SK-N-SH (cell line): ENCODE data around the gene RNASE8. TPM values are rescaled to one million over a fixed set of nuclear protein-coding genes. Genes with fewer than 3 reads are reported as not detected.

Experiments used
- CTCF ChIA-PET: fragments of 300-600, 350-600 bp; formaldehyde crosslinking; extraction: SDS; loops from one replicate; lab custom pipeline; 2021; lab: Yijun Ruan, JAX
- POLR2A ChIA-PET: fragments of 350-600 bp; sonication (Branson Sonifier 250); formaldehyde crosslinking; extraction: SDS; loops from one replicate; lab custom pipeline; 2020; ENCODE audit warnings: antibody characterized with exemption, inconsistent platforms; lab: Yijun Ruan, JAX
- DNase-seq: peaks from one replicate; pipeline ENCODE4 v3.0.0; 2012
- H2AFZ ChIP-seq: fragments of 200-600 bp; sonication (generic); 2 replicates; pipeline ENCODE4 v1.8.1; 2016; ENCODE audit warnings: antibody characterized with exemption, mild to moderate bottlenecking, low read depth
- H3F3A ChIP-seq: fragments of 200-600 bp; sonication (generic); replicated peaks from 2 replicates; pipeline ENCODE3; 2016; ENCODE audit warnings: antibody characterized with exemption, mild to moderate bottlenecking; ENCODE audit not compliant: insufficient read depth
- H3K27ac ChIP-seq, 2 experiments: fragments of 200-500 bp in 1 of 2; fragments of 200-600 bp in 1 of 2; sonication (Bioruptor generic) in 1 of 2; sonication (generic), shearing (Covaris generic) in 1 of 2; 2 replicates each; pipeline versions ENCODE4 v1.5.1 to v1.6.1; 2014 to 2016; ENCODE audit warnings: low read depth in 2 of 2, inconsistent platforms in 1 of 2, low read length in 1 of 2, mild to moderate bottlenecking in 1 of 2, mixed read lengths in 1 of 2
- H3K27me3 ChIP-seq: fragments of 200-600 bp; sonication (generic), shearing (Covaris generic); 2 replicates; pipeline ENCODE4 v1.6.1; 2016; ENCODE audit warnings: mixed run types; ENCODE audit not compliant: insufficient read depth
- H3K36me3 ChIP-seq, 2 experiments: fragments of 200-500 bp in 1 of 2; fragments of 200-600 bp in 1 of 2; sonication (Bioruptor generic) in 1 of 2; sonication (generic) in 1 of 2; replicated peaks in 1 of 2; 2 replicates each; pipeline versions ENCODE3 to v1.5.1; 2014 to 2016; ENCODE audit warnings: low read length in 1 of 2, mild to moderate bottlenecking in 1 of 2; ENCODE audit not compliant: insufficient read depth in 2 of 2, control insufficient read depth in 1 of 2
- H3K4me1 ChIP-seq, 2 experiments: fragments of 200-500 bp in 1 of 2; fragments of 200-600 bp in 1 of 2; sonication (Bioruptor generic) in 1 of 2; sonication (generic), shearing (Covaris generic) in 1 of 2; 2 replicates each; pipeline versions ENCODE4 v1.5.1 to v1.6.1; 2014 to 2016; ENCODE audit warnings: low read depth in 1 of 2, low read length in 1 of 2, mixed run types in 1 of 2; ENCODE audit not compliant: insufficient read depth in 2 of 2, control insufficient read depth in 1 of 2
- H3K4me2 ChIP-seq: fragments of 200-600 bp; sonication (generic), shearing (Covaris generic); 2 replicates; pipeline ENCODE4 v1.6.1; 2017; ENCODE audit warnings: mixed run types
- H3K4me3 ChIP-seq, 2 experiments: fragments of 200-500 bp in 1 of 2; fragments of 200-600 bp in 1 of 2; sonication (Bioruptor generic) in 1 of 2; sonication (generic), shearing (Covaris generic) in 1 of 2; 2 replicates each; pipeline versions ENCODE4 v1.5.1 to v1.8.1; 2014 to 2016; ENCODE audit warnings: low read depth in 2 of 2, inconsistent platforms in 1 of 2, low read length in 1 of 2, mild to moderate bottlenecking in 1 of 2, mixed read lengths in 1 of 2, moderate library complexity in 1 of 2
- H3K79me2 ChIP-seq: fragments of 200-600 bp; sonication (generic); 2 replicates; pipeline ENCODE4 v1.8.1; 2017; ENCODE audit warnings: mild to moderate bottlenecking; ENCODE audit not compliant: insufficient read depth
- H3K9ac ChIP-seq: fragments of 200-600 bp; sonication (generic); 2 replicates; pipeline ENCODE4 v1.6.1; 2017; ENCODE audit warnings: mixed run types
- H3K9me2 ChIP-seq: fragments of 200-600 bp; sonication (generic); 2 replicates; pipeline ENCODE4 v1.6.1; 2017; ENCODE audit warnings: mixed run types
- H3K9me3 ChIP-seq: fragments of 200-600 bp; sonication (generic); 2 replicates; pipeline ENCODE4 v1.6.1; 2017; ENCODE audit warnings: mixed run types, mild to moderate bottlenecking, moderate library complexity
- H4K20me1 ChIP-seq: fragments of 200-600 bp; sonication (generic); 2 replicates; pipeline ENCODE4 v1.6.1; 2017; ENCODE audit warnings: mild to moderate bottlenecking, mixed run types; ENCODE audit not compliant: insufficient read depth
- CHD2 ChIP-seq: fragments of 150-350 bp; IDR thresholded peaks from 2 replicates; pipeline ENCODE4 v1.6.1; 2018; ENCODE audit warnings: low read length; ENCODE audit not compliant: partially characterized antibody
- CTCF ChIP-seq: fragments of 200-600 bp; sonication (generic); IDR thresholded peaks from 2 replicates; pipeline ENCODE4 v1.6.1; 2017; ENCODE audit warnings: antibody characterized with exemption, mild to moderate bottlenecking, moderate library complexity
- ELF1 ChIP-seq: IDR thresholded peaks from 2 replicates; pipeline ENCODE4 v1.4.0; 2012
- EP300 ChIP-seq, 2 experiments: IDR thresholded peaks; 2 replicates each; pipeline versions ENCODE4 v1.4.0 to v1.6.1; 2012; ENCODE audit warnings: borderline replicate concordance in 1 of 2, low read depth in 1 of 2, low read length in 1 of 2
- FOXJ3 ChIP-seq: sonication (generic); formaldehyde crosslinking; IDR thresholded peaks from 2 replicates; pipeline ENCODE4 v1.5.1; 2020; ENCODE audit warnings: mild to moderate bottlenecking, missing genetic modification reagents
- GABPA ChIP-seq: IDR thresholded peaks from 2 replicates; pipeline ENCODE4 v1.4.0; 2012; ENCODE audit warnings: low read depth, mild to moderate bottlenecking
- JUND ChIP-seq: IDR thresholded peaks from 2 replicates; pipeline ENCODE4 v1.4.0; 2012
- MXI1 ChIP-seq: IDR thresholded peaks from 2 replicates; pipeline ENCODE4 v1.6.1; 2012; ENCODE audit warnings: mild to moderate bottlenecking, low read depth, low read length, improper control_type of control experiment
- PBX3 ChIP-seq: IDR thresholded peaks from 2 replicates; pipeline ENCODE4; 2012
- RAD21 ChIP-seq: IDR thresholded peaks from 2 replicates; pipeline ENCODE4 v1.6.1; 2012; ENCODE audit warnings: mild to moderate bottlenecking, low read length
- RFX5 ChIP-seq: IDR thresholded peaks from 2 replicates; pipeline ENCODE4 v1.6.1; 2012; ENCODE audit warnings: mild to moderate bottlenecking, improper control_type of control experiment, low read length
- SMC3 ChIP-seq: IDR thresholded peaks from 2 replicates; pipeline ENCODE4 v1.6.1; 2012; ENCODE audit warnings: low read depth, low read length, improper control_type of control experiment
- USF1 ChIP-seq: IDR thresholded peaks from 2 replicates; pipeline ENCODE4 v1.4.0; 2012; ENCODE audit warnings: low read depth, borderline replicate concordance
- YY1 ChIP-seq: IDR thresholded peaks from 2 replicates; pipeline ENCODE4 v1.4.0; 2012; ENCODE audit warnings: low read depth, mild to moderate bottlenecking
- WGBS: methylation state at CpG from one replicate; pipeline ENCODE4 v1.1.6; 2017; ENCODE audit warnings: low lambda C conversion rate; 5-methylcytosine and 5-hydroxymethylcytosine counted together
- polyA plus RNA-seq, 3 experiments: library from polyadenylated mRNA; depleted of rRNA; stranded (reverse); fragments of >200 nt; gene quantifications; 2 replicates each; pipeline ENCODE4 v1.2.3, GENCODE V29; 2012

Gene RNASE8
- polyA plus RNA-seq, 1 of the 3 experiments (the other 2 are of a cell fraction), result not detected

GRCh38 chr14:21106498-21107282, 49.1 kb downstream of the RNASE8 start:
- Histone ChIP-seq H3K27ac (peak overlapping the region in 1 of 2 experiments; percentile 40; a peak in 2 of 4 replicates), H3K9me3 (no peaks in the 10 kb centered on the region), H3K4me3 (peak overlapping the region in 1 of 2 experiments; percentile 39; a peak in 1 of 4 replicates), H2AFZ (peak overlapping the region; percentile 85), H3K27me3 (no peaks in the 10 kb centered on the region), H3K4me2 (peak overlapping the region; percentile 9; the same call in 1 of the 2 replicates), H4K20me1 (no peaks in the 10 kb centered on the region), H3F3A (peaks cover 10% of the 10 kb centered on the region), H3K36me3 (no peaks in the 10 kb centered on the region), H3K4me1 (peaks cover 10 to 29% of the 10 kb centered on the region in 2 experiments), H3K9me2 (no peaks in the 10 kb centered on the region), H3K79me2 (no peaks in the 10 kb centered on the region), H3K9ac (no peak overlapping the region)
- WGBS, result 36% methylated on average over 11 of the region's 11 CpGs
- CTCF ChIA-PET, result interaction anchor here (0.6 to 20.5 kb wide), 13 partner anchors 9 to 136 kb away, joined by 3 to 555 read pairs (median 4); partner anchors contain the start of genes ARHGEF40 and NDRG2
- POLR2A ChIA-PET, result no interaction called here
- TF ChIP-seq RAD21, result peak; percentile 85
- TF ChIP-seq CHD2, result no peak
- no peak for TF ChIP-seq GABPA
- TF ChIP-seq ELF1, result no peak
- TF ChIP-seq YY1, result peak; percentile 64; the same call in 1 of the 2 replicates
- no peak for TF ChIP-seq EP300 (IDR thresholded peaks at IDR 0.05; ENCODE audit: borderline replicate concordance in 1 of 2, low read depth in 1 of 2, low read length in 1 of 2)
- TF ChIP-seq JUND, result no peak
- TF ChIP-seq SMC3, result peak; percentile 89
- TF ChIP-seq RFX5, result no peak
- peak; percentile 95 for TF ChIP-seq CTCF
- no peak for TF ChIP-seq PBX3
- no peak for TF ChIP-seq USF1
- no peak for TF ChIP-seq FOXJ3 (CRISPR knock-in tag)
- TF ChIP-seq MXI1, result peak; percentile 30; the same call in 1 of the 2 replicates
- DNase-seq, result peak; percentile 71
